Panc1 (cell line): ENCODE measurements around the gene KCNN3. TPM values are rescaled to one million over a fixed set of nuclear protein-coding genes. Genes with fewer than 3 reads are reported as not detected.

Source experiments
- ATAC-seq: fragments of 200-7000 bp; cut with Tn5 transposase; 2 replicates; pipeline ENCODE4 v1.9.1; 2020; ENCODE audit warnings: mild to moderate bottlenecking, moderate library complexity
- BruUV-seq: library from RNA; stranded (reverse); fragments of 400-500 nt; replicated peaks from 2 replicates; lab custom pipeline; 2021; lab: Mats Ljungman, UMichigan
- CTCF ChIA-PET: fragments of 300-600 bp; sonication (Branson Sonifier 250); formaldehyde crosslinking; loops from one replicate; lab custom pipeline; 2022; ENCODE audit warnings: antibody characterized with exemption; lab: Charles Lee
- POLR2A ChIA-PET: fragments of 300-600 bp; sonication (Branson Sonifier 250); formaldehyde crosslinking; loops from one replicate; lab custom pipeline; 2022; ENCODE audit warnings: antibody characterized with exemption; lab: Charles Lee
- DNase-seq: peaks from one replicate; pipeline ENCODE4 v3.0.0-alpha.2; 2010; ENCODE audit warnings: low read depth, low spot score
- H3K27ac ChIP-seq: 2 replicates; pipeline ENCODE4 v1.5.1; 2011; ENCODE audit warnings: mild to moderate bottlenecking, low read length, inconsistent platforms
- H3K27me3 ChIP-seq: fragments of 200-500 bp; sonication (Bioruptor generic); 2 replicates; pipeline ENCODE4 v1.6.0; 2014; ENCODE audit warnings: low read length, inconsistent platforms; ENCODE audit not compliant: control insufficient read depth, insufficient read depth
- H3K36me3 ChIP-seq: fragments of 200-500 bp; sonication (Bioruptor generic); 2 replicates; pipeline ENCODE4 v1.5.1; 2014; ENCODE audit warnings: inconsistent platforms, mild to moderate bottlenecking, low read length, moderate library complexity; ENCODE audit not compliant: control insufficient read depth, insufficient read depth
- H3K4me1 ChIP-seq: 2 replicates; pipeline ENCODE4 v1.5.1; 2011; ENCODE audit warnings: inconsistent platforms, mild to moderate bottlenecking, low read length, moderate library complexity; ENCODE audit not compliant: control insufficient read depth, insufficient read depth
- H3K4me3 ChIP-seq, 2 experiments: 2 replicates each; pipeline ENCODE4 v1.5.1; 2011 to 2012; ENCODE audit warnings: low read depth in 2 of 2, low read length in 2 of 2, mild to moderate bottlenecking in 2 of 2, inconsistent platforms in 1 of 2, moderate library complexity in 1 of 2
- H3K9me3 ChIP-seq: fragments of 200-500 bp; sonication (Bioruptor generic); 2 replicates; pipeline ENCODE4 v1.5.1; 2014; ENCODE audit warnings: low read depth, mild to moderate bottlenecking, inconsistent platforms, low read length, moderate library complexity; ENCODE audit not compliant: control insufficient read depth, insufficient read depth
- POLR2AphosphoS5 ChIP-seq: IDR thresholded peaks from 2 replicates; pipeline ENCODE4 v1.6.1; 2012; ENCODE audit warnings: mild to moderate bottlenecking, low read depth, low read length, moderate library complexity
- SIN3A ChIP-seq: IDR thresholded peaks from 2 replicates; pipeline ENCODE4 v1.6.1; 2012; ENCODE audit warnings: low read depth, mild to moderate bottlenecking, low read length, moderate library complexity, borderline replicate concordance; ENCODE audit not compliant: insufficient read depth
- TCF7L2 ChIP-seq: IDR thresholded peaks from 2 replicates; pipeline ENCODE4 v1.6.1; 2011; ENCODE audit warnings: mild to moderate bottlenecking, low read depth, low read length, inconsistent platforms
- in situ Hi-C: cut with HindIII; loops from 2 replicates; pipeline ENCODE4 v1.10.0; 2016; ENCODE audit warnings: low sequenced_read_pairs, low pct_unique_long_range_greater_than_20kb
- intact Hi-C: fragments of 100-400 bp; cut with micrococcal nuclease; formaldehyde crosslinking; loops from one replicate; pipeline ENCODE4 v1.10.0; 2022; ENCODE audit not compliant: unreplicated experiment
- total RNA-seq: library from RNA; stranded (reverse); gene quantifications from one replicate; pipeline ENCODE4 v1.2.1, GENCODE V29; 2021; ENCODE audit not compliant: unreplicated experiment
- TF ChIP-seq, protein P1 (sequence below): fragments of 450-650 bp; IDR thresholded peaks from 2 replicates; pipeline ENCODE4 v1.5.1; 2017; ENCODE audit warnings: mild to moderate bottlenecking
- TF ChIP-seq, protein P2 (sequence below), 2 experiments: IDR thresholded peaks; 2 replicates each; pipeline ENCODE4 v1.6.1; 2011 to 2012; ENCODE audit warnings: low read depth in 2 of 2, control low read depth in 1 of 2, low read length in 1 of 2, mild to moderate bottlenecking in 1 of 2, moderate library complexity in 1 of 2; ENCODE audit not compliant: insufficient read depth in 1 of 2

Gene KCNN3
- total RNA-seq, 1 experiment from 2014 or later = 0.05 TPM

DNA sequence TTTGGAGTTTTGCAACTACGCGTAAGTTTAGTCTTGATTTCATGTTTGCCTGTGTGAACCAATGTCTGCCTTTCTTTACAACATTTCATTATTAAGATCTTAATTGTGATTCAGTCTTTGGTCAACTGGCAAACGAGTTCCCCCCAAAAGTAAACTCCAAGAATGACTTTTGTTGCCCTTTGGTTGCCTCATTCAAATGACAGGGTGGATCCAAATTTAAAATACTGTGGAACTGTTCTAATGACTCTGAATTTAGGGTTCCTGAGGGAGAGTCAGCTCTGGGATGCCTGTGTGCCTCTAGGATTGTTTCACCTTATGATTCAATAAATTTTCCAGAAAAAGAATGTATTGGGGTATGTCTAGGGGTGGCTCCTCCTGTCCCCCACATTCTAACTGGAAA is 105.3 kb downstream of the KCNN3 start:
- in situ Hi-C loops = no loop called here
- H3K9me3 ChIP-seq = no peaks in the 10 kb centered on the region
- H3K36me3 ChIP-seq = no peaks in the 10 kb centered on the region
- ATAC-seq = no peak
- CTCF ChIA-PET = no interaction called here
- DNase-seq = no peak
- no peak overlapping the region for H3K4me3 ChIP-seq
- H3K27ac ChIP-seq = no peak overlapping the region
- POLR2A ChIA-PET = interaction anchor here (0.6 kb wide), 1 partner anchor 119 kb away, joined by 11 read pairs; no protein-coding TSS in a partner anchor
- 0 out of 2 replicates have a peak, but pooled peaks cover 2% of the 10 kb centered on the region for H3K4me1 ChIP-seq
- intact Hi-C loops = loop anchor here (5.0 kb wide), 1 partner anchor 113 kb away; no protein-coding TSS in a partner anchor
- BruUV-seq = no TSS peak
- peaks cover 39% of the 10 kb centered on the region for H3K27me3 ChIP-seq
- TF ChIP-seq POLR2AphosphoS5 (no peak), TCF7L2 (no peak), SIN3A (no peak)
- TF ChIP-seq, protein P1, sequence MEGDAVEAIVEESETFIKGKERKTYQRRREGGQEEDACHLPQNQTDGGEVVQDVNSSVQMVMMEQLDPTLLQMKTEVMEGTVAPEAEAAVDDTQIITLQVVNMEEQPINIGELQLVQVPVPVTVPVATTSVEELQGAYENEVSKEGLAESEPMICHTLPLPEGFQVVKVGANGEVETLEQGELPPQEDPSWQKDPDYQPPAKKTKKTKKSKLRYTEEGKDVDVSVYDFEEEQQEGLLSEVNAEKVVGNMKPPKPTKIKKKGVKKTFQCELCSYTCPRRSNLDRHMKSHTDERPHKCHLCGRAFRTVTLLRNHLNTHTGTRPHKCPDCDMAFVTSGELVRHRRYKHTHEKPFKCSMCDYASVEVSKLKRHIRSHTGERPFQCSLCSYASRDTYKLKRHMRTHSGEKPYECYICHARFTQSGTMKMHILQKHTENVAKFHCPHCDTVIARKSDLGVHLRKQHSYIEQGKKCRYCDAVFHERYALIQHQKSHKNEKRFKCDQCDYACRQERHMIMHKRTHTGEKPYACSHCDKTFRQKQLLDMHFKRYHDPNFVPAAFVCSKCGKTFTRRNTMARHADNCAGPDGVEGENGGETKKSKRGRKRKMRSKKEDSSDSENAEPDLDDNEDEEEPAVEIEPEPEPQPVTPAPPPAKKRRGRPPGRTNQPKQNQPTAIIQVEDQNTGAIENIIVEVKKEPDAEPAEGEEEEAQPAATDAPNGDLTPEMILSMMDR = no peak
- TF ChIP-seq, protein P2, sequence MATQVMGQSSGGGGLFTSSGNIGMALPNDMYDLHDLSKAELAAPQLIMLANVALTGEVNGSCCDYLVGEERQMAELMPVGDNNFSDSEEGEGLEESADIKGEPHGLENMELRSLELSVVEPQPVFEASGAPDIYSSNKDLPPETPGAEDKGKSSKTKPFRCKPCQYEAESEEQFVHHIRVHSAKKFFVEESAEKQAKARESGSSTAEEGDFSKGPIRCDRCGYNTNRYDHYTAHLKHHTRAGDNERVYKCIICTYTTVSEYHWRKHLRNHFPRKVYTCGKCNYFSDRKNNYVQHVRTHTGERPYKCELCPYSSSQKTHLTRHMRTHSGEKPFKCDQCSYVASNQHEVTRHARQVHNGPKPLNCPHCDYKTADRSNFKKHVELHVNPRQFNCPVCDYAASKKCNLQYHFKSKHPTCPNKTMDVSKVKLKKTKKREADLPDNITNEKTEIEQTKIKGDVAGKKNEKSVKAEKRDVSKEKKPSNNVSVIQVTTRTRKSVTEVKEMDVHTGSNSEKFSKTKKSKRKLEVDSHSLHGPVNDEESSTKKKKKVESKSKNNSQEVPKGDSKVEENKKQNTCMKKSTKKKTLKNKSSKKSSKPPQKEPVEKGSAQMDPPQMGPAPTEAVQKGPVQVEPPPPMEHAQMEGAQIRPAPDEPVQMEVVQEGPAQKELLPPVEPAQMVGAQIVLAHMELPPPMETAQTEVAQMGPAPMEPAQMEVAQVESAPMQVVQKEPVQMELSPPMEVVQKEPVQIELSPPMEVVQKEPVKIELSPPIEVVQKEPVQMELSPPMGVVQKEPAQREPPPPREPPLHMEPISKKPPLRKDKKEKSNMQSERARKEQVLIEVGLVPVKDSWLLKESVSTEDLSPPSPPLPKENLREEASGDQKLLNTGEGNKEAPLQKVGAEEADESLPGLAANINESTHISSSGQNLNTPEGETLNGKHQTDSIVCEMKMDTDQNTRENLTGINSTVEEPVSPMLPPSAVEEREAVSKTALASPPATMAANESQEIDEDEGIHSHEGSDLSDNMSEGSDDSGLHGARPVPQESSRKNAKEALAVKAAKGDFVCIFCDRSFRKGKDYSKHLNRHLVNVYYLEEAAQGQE (IDR thresholded peaks at IDR 0.05; ENCODE audit: insufficient read depth in 1 of 2, low read depth in 2 of 2, low read length in 1 of 2) = no peak

DNA sequence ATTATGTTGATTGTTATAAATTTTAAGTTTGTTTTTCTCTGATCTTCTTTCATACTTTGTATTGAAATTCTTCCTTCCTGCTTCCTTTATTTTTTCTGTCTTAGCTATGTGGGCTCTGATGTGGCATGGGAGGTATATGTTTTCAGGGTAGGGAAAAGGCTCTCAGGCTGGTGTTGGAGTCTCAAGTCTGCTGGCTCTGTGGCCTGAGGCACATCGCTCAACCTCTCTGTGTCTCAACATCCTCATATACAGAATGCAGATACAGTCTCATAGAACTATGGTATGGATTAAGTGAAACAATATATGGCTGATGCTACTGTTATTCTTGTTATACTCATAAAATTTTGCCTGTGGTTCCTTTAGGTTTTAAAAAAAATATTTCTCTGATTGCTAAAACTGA is 105.9 kb downstream of the KCNN3 start:
- intact Hi-C loops = no loop called here
- ATAC-seq = no peak

More for the DNA sequence above, 105.9 kb downstream of the KCNN3 start:
- ChIA-PET CTCF (no interaction called here), POLR2A (no interaction called here)
- no peak for DNase-seq
- no peaks in the 10 kb centered on the region for H3K9me3 ChIP-seq
- H3K27ac ChIP-seq = no peak overlapping the region
- H3K36me3 ChIP-seq = no peaks in the 10 kb centered on the region
- no TSS peak for BruUV-seq
- TF ChIP-seq SIN3A (no peak), POLR2AphosphoS5 (no peak), TCF7L2 (no peak)
- TF ChIP-seq, protein P2 (IDR thresholded peaks at IDR 0.05; ENCODE audit: insufficient read depth in 1 of 2, low read depth in 2 of 2, low read length in 1 of 2) = no peak
- TF ChIP-seq, protein P1 = no peak
- H3K4me3 ChIP-seq = no peak overlapping the region
- H3K27me3 ChIP-seq = peaks cover 42% of the 10 kb centered on the region
- in situ Hi-C loops = no loop called here
- H3K4me1 ChIP-seq = 0 out of 2 replicates have a peak, but pooled peaks cover 2% of the 10 kb centered on the region
